ENCODE data around the gene GABARAP.

Gene GABARAP

GRCh38 chr17:7232114-7232513 lies 10.1 kb downstream of the GABARAP start:
- Histone ChIP-seq H3K36me3 (ENCODE audit: control insufficient read depth, insufficient read depth, low read length) (peaks cover 42% of the 10 kb centered on the region), H3K4me1 (ENCODE audit: control insufficient read depth, insufficient read depth, low read length, poor library complexity, severe bottlenecking) (peaks cover 14% of the 10 kb centered on the region), H3K27ac (ENCODE audit: insufficient read depth, low read length, poor library complexity, severe bottlenecking) (no peak overlapping the region), H3K9me3 (ENCODE audit: control insufficient read depth, low read length) (no peaks in the 10 kb centered on the region), H3K27me3 (replicated peaks; ENCODE audit: control insufficient read depth, insufficient read depth, low read length, poor library complexity, severe bottlenecking) (no peaks in the 10 kb centered on the region), H3K4me3 (ENCODE audit: insufficient read depth, low read depth, low read length, poor library complexity, severe bottlenecking) (no peak overlapping the region)
- no peak for DNase-seq

DNA sequence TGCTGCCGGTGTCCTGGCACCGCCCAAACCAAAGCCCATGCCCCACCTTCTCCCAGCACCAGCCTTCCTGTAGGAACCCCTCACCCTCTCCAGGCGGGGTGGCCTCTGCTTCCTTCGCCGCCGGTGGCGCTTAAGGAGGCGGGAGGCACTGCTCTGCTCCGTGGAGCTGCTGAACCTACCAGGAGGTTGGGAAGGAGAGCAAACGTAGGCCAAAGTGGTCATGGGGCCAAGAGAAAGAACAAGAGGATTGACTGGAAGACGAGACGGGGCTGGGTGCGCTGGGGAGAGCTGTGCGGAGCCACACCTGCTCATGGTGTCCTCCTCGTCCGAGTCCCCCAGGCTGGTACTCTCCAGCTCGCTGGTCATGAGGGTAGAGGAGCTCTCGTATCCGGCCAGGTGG lies 12.7 kb downstream of the GABARAP start:
- no peak overlapping the region for H3K4me3 ChIP-seq (ENCODE audit: insufficient read depth, low read depth, low read length, poor library complexity, severe bottlenecking)
- H3K27ac ChIP-seq (ENCODE audit: insufficient read depth, low read length, poor library complexity, severe bottlenecking), result no peak overlapping the region
- peaks cover 6% of the 10 kb centered on the region for H3K4me1 ChIP-seq (ENCODE audit: control insufficient read depth, insufficient read depth, low read length, poor library complexity, severe bottlenecking)
- H3K27me3 ChIP-seq (replicated peaks; ENCODE audit: control insufficient read depth, insufficient read depth, low read length, poor library complexity, severe bottlenecking), result no peaks in the 10 kb centered on the region
- peaks cover 50% of the 10 kb centered on the region for H3K36me3 ChIP-seq (ENCODE audit: control insufficient read depth, insufficient read depth, low read length)
- no peak for DNase-seq
- no peaks in the 10 kb centered on the region for H3K9me3 ChIP-seq (ENCODE audit: control insufficient read depth, low read length)

DNA sequence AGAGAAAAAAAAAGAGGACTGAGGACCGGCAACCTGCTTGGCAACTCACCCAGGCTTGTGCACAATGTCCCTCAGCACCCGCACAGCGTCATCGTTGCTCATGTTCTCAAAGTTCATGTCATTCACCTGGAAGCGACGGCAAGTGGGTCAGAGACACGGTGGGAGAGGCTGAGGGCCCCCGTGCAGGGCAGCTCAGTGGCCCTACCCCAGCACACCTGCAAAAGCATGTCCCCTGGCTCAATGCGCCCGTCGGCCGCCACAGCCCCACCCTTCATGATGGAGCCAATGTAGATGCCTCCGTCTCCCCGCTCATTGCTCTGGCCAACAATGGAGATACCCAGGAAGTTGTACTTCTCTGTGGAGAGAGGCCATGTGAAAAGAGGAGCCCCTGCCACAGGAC lies 13.3 kb downstream of the GABARAP start:
- H3K27ac ChIP-seq (ENCODE audit: insufficient read depth, low read length, poor library complexity, severe bottlenecking), result no peak overlapping the region
- H3K4me3 ChIP-seq (ENCODE audit: insufficient read depth, low read depth, low read length, poor library complexity, severe bottlenecking), result no peak overlapping the region

DNA sequence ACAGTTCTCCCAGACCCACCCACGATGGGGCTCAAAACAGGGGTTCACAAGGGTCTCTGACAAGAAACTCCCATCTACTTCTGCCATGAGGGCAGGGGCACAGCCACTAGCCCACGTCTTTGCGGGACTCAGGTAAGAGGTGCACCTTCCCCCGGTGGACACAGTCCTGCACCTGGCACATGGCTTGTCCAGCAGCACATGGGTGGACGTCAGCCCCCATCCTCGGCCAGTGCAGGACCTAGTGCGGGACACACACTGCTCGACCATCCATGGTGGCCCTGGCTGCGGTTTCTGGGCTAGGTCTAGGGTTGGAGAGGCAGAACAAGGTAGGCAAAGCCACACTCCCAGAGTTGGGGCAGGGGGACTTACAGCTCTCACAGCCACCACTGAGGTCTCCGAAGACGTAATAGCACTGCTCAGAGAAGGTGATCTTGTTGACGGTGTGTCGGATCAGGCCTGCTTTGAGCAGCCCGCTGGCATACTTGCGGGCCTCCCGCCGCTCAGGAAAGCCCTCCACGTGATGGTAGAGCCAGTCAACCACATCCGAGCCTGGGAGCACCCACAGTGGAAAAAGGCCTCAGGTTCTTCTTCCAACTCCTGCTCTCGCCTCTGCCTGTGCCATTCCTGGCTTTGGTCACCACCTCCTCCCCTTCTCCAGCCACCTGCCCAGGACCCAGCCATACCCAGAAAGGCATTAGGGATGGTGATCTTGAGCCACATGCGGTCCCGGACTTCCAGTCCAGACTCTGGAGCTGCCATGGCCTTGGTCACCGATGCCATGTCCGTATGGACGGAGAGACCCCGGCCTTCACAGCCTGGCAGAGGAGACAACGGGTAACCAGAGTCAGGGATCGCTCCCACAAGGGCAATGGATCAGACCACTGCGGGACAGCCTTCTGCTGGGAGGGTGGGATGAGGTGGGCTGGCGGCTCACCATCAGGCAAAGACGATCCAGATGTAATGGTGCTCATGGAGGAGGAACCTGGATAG lies 15.2 kb downstream of the GABARAP start:
- Histone ChIP-seq H3K36me3 (ENCODE audit: control insufficient read depth, insufficient read depth, low read length) (peaks cover 71% of the 10 kb centered on the region), H3K27ac (ENCODE audit: insufficient read depth, low read length, poor library complexity, severe bottlenecking) (no peak overlapping the region), H3K9me3 (ENCODE audit: control insufficient read depth, low read length) (no peaks in the 10 kb centered on the region), H3K27me3 (replicated peaks; ENCODE audit: control insufficient read depth, insufficient read depth, low read length, poor library complexity, severe bottlenecking) (no peaks in the 10 kb centered on the region), H3K4me1 (ENCODE audit: control insufficient read depth, insufficient read depth, low read length, poor library complexity, severe bottlenecking) (no peaks in the 10 kb centered on the region), H3K4me3 (ENCODE audit: insufficient read depth, low read depth, low read length, poor library complexity, severe bottlenecking) (no peak overlapping the region)
- no peak for DNase-seq

More for the DNA sequence above, 13.3 kb downstream of the GABARAP start:
- no peaks in the 10 kb centered on the region for H3K9me3 ChIP-seq (ENCODE audit: control insufficient read depth, low read length)
- DNase-seq, result no peak
- peaks cover 54% of the 10 kb centered on the region for H3K36me3 ChIP-seq (ENCODE audit: control insufficient read depth, insufficient read depth, low read length)
- no peaks in the 10 kb centered on the region for H3K27me3 ChIP-seq (replicated peaks; ENCODE audit: control insufficient read depth, insufficient read depth, low read length, poor library complexity, severe bottlenecking)
- peaks cover 5% of the 10 kb centered on the region for H3K4me1 ChIP-seq (ENCODE audit: control insufficient read depth, insufficient read depth, low read length, poor library complexity, severe bottlenecking)

DNA sequence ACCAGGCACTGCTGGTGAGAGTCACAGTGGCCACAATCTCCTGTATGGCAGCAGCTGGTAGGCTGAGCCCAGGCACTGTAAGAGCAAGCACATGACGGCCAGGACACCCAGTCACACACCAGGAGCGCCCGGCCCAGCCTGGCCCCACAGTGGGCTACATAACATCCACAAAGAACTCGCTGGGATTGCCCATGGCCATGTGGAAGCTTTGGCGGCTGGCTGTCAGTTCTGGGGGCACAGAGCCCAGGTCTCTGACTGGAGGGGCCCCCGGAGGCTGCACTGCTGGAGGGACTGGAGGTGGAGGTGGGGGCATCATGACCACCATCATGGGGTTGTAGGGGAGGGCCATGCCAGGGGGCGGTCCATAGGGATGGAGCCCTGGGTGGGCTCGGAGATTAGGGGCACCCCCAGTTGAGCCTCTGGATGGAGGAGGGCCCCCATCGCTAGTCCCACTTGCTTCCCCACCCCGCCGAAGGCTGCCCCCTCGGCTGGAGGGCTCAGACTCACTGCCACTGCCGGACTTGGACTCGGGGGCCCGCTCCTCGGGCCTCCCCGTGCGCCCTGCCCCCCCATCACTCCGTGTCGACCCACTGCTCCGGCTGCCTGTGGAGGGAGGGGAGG lies 16.4 kb downstream of the GABARAP start:
- H3K4me1 ChIP-seq (ENCODE audit: control insufficient read depth, insufficient read depth, low read length, poor library complexity, severe bottlenecking), result peaks cover under 1% of the 10 kb centered on the region

DNA sequence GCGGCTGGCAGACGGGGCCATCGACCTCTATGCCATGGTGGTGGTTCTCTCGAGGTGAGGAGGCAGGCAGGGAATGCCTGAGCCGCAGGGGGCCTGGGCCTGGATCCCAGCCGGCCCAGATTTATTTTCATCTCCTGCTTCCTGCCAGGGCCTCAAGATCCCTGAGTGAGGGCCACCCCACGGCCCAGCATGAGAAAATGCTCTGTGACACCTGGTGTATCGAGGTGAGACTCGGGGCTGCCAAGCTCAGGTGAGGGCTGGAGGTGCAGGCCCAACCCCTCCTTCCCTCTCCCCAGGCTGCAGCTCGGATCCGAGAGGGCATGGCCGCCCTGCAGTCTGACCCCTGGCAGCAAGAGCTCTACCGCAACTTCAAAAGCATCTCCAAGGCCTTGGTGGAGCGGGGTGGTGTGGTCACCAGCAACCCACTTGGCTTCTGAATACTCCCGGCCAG lies 17.6 kb downstream of the GABARAP start:
- no peak for DNase-seq
- Histone ChIP-seq H3K36me3 (ENCODE audit: control insufficient read depth, insufficient read depth, low read length) (peaks cover 65% of the 10 kb centered on the region), H3K27ac (ENCODE audit: insufficient read depth, low read length, poor library complexity, severe bottlenecking) (no peak overlapping the region), H3K4me1 (ENCODE audit: control insufficient read depth, insufficient read depth, low read length, poor library complexity, severe bottlenecking) (peaks cover 11% of the 10 kb centered on the region), H3K4me3 (ENCODE audit: insufficient read depth, low read depth, low read length, poor library complexity, severe bottlenecking) (no peak overlapping the region), H3K27me3 (replicated peaks; ENCODE audit: control insufficient read depth, insufficient read depth, low read length, poor library complexity, severe bottlenecking) (no peaks in the 10 kb centered on the region), H3K9me3 (ENCODE audit: control insufficient read depth, low read length) (no peaks in the 10 kb centered on the region)

More for the DNA sequence above, 16.4 kb downstream of the GABARAP start:
- H3K4me3 ChIP-seq (ENCODE audit: insufficient read depth, low read depth, low read length, poor library complexity, severe bottlenecking), result no peak overlapping the region
- peaks cover 73% of the 10 kb centered on the region for H3K36me3 ChIP-seq (ENCODE audit: control insufficient read depth, insufficient read depth, low read length)
- H3K9me3 ChIP-seq (ENCODE audit: control insufficient read depth, low read length), result no peaks in the 10 kb centered on the region
- H3K27me3 ChIP-seq (replicated peaks; ENCODE audit: control insufficient read depth, insufficient read depth, low read length, poor library complexity, severe bottlenecking), result no peaks in the 10 kb centered on the region
- no peak for DNase-seq
- no peak overlapping the region for H3K27ac ChIP-seq (ENCODE audit: insufficient read depth, low read length, poor library complexity, severe bottlenecking)

DNA sequence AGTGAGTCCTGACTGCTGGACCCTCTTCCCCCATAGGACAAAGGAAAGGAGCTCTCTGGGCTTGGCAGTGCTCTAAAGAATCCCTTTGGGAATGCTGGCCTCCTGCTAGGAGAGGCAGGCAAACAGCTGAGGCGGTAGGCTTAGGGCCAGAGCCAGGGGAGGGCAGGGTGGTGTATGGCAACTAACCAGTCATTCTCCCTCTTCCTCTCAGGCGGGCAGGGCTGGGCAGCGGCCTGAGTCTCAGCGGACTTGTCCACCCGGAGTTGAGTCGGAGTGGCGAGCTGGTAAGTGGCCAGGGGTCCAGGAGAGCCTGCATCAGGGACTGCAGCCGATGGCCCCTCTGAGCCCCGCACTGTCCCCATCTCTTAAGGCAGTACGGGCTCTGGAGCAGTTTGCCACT lies 18.1 kb downstream of the GABARAP start:
- H3K9me3 ChIP-seq (ENCODE audit: control insufficient read depth, low read length), result no peaks in the 10 kb centered on the region
- H3K4me3 ChIP-seq (ENCODE audit: insufficient read depth, low read depth, low read length, poor library complexity, severe bottlenecking), result no peak overlapping the region
- no peak for DNase-seq
- no peaks in the 10 kb centered on the region for H3K27me3 ChIP-seq (replicated peaks; ENCODE audit: control insufficient read depth, insufficient read depth, low read length, poor library complexity, severe bottlenecking)
- H3K27ac ChIP-seq (ENCODE audit: insufficient read depth, low read length, poor library complexity, severe bottlenecking), result no peak overlapping the region
- H3K4me1 ChIP-seq (ENCODE audit: control insufficient read depth, insufficient read depth, low read length, poor library complexity, severe bottlenecking), result peaks cover 17% of the 10 kb centered on the region
- peaks cover 60% of the 10 kb centered on the region for H3K36me3 ChIP-seq (ENCODE audit: control insufficient read depth, insufficient read depth, low read length)

DNA sequence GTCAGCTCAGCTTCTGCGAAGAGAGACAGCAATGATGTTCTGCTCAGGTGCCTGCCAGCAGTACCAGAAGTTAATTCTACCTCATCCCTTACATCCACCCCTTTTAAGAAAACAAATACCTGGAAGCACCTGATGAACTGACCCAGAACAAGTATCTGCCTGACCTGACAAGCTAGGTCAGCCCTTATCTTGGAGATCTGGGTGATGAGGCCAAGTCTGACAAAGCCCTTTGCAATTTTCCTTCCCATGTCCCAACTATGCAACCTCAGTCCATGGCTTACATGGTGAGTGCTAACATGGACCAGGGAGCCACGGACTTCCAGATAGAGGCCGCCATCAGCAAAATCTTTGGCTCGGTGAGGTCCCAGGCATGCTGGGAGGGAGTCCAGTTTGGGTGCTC lies 18.9 kb downstream of the GABARAP start:
- no peak overlapping the region for H3K4me3 ChIP-seq (ENCODE audit: insufficient read depth, low read depth, low read length, poor library complexity, severe bottlenecking)
- no peaks in the 10 kb centered on the region for H3K27me3 ChIP-seq (replicated peaks; ENCODE audit: control insufficient read depth, insufficient read depth, low read length, poor library complexity, severe bottlenecking)
- no peak for DNase-seq
- H3K9me3 ChIP-seq (ENCODE audit: control insufficient read depth, low read length), result no peaks in the 10 kb centered on the region
- peaks cover 52% of the 10 kb centered on the region for H3K36me3 ChIP-seq (ENCODE audit: control insufficient read depth, insufficient read depth, low read length)
- peaks cover 17% of the 10 kb centered on the region for H3K4me1 ChIP-seq (ENCODE audit: control insufficient read depth, insufficient read depth, low read length, poor library complexity, severe bottlenecking)
- no peak overlapping the region for H3K27ac ChIP-seq (ENCODE audit: insufficient read depth, low read length, poor library complexity, severe bottlenecking)

- Histone ChIP-seq H3K9me3 (ENCODE audit: control insufficient read depth, low read length) (no peaks in the 10 kb centered on the region), H3K27me3 (replicated peaks; ENCODE audit: control insufficient read depth, insufficient read depth, low read length, poor library complexity, severe bottlenecking) (no peaks in the 10 kb centered on the region), H3K27ac (ENCODE audit: insufficient read depth, low read length, poor library complexity, severe bottlenecking) (no peak overlapping the region), H3K4me3 (ENCODE audit: insufficient read depth, low read depth, low read length, poor library complexity, severe bottlenecking) (no peak overlapping the region), H3K36me3 (ENCODE audit: control insufficient read depth, insufficient read depth, low read length) (peaks cover 49% of the 10 kb centered on the region), H3K4me1 (ENCODE audit: control insufficient read depth, insufficient read depth, low read length, poor library complexity, severe bottlenecking) (peaks cover 17% of the 10 kb centered on the region)
- no peak for DNase-seq
These were observed 19.3 kb downstream of the GABARAP start for GRCh38 chr17:7222972-7223292.

Data from effector memory CD4-positive, alpha-beta T cell (primary cell).